Endothelial cell of umbilical vein (primary cell): ENCODE data around the gene C1orf105. TPM values are rescaled to one million over a fixed set of nuclear protein-coding genes. Genes with fewer than 3 reads are reported as not detected.

Experiments
- BruUV-seq: library from RNA; stranded (reverse); fragments of 400-500 nt; replicated peaks from 2 replicates; lab custom pipeline; 2021; lab: Mats Ljungman, UMichigan
- CTCF ChIA-PET: fragments of 300-600, 350-600 bp; sonication (Branson Sonifier 250); formaldehyde crosslinking; loops from one replicate; lab custom pipeline; 2021; ENCODE audit warnings: antibody characterized with exemption, inconsistent platforms; lab: Charles Lee
- POLR2A ChIA-PET: fragments of 300-600, 350-600 bp; sonication (Branson Sonifier 250); formaldehyde crosslinking; loops from one replicate; lab custom pipeline; 2021; ENCODE audit warnings: antibody characterized with exemption, inconsistent platforms; lab: Charles Lee
- DNase-seq: peaks from one replicate; pipeline ENCODE4 v3.0.0-alpha.2; 2011; ENCODE audit warnings: low read depth, low spot score
- FAIRE-seq: peaks from 2 replicates; lab custom pipeline; 2011; peaks lifted over from hg19 to GRCh38; lab: Jason Lieb, UNC
- H2AFZ ChIP-seq: 2 replicates; pipeline ENCODE4 v1.6.0; 2012; ENCODE audit warnings: low read depth, low read length, control low read depth, inconsistent platforms
- H3K27ac ChIP-seq: 2 replicates; pipeline ENCODE4 v1.5.1; 2011; ENCODE audit warnings: low read depth, mild to moderate bottlenecking, control low read depth, low read length, moderate library complexity; ENCODE audit not compliant: insufficient read depth
- H3K27me3 ChIP-seq, 2 experiments: 2 replicates each; pipeline versions ENCODE4 v1.6.0 to v1.6.1; 2011; ENCODE audit warnings: low read length in 2 of 2, mixed read lengths in 1 of 2; ENCODE audit not compliant: control insufficient read depth in 2 of 2, insufficient read depth in 2 of 2
- H3K36me3 ChIP-seq, 2 experiments: 2 replicates in 1 of 2; 3 replicates in 1 of 2; pipeline ENCODE4 v1.5.1; 2011; ENCODE audit warnings: low read length in 2 of 2, mild to moderate bottlenecking in 1 of 2, moderate library complexity in 1 of 2; ENCODE audit not compliant: control insufficient read depth in 2 of 2, insufficient read depth in 2 of 2; ENCODE audit errors: extremely low read depth in 1 of 2
- H3K4me1 ChIP-seq: 3 replicates; pipeline ENCODE4 v1.5.1; 2011; ENCODE audit warnings: mild to moderate bottlenecking, low read length; ENCODE audit not compliant: control insufficient read depth, insufficient read depth; ENCODE audit errors: extremely low read depth
- H3K4me2 ChIP-seq: 2 replicates; pipeline ENCODE4 v1.6.1; 2011; ENCODE audit warnings: low read length, control low read depth, mixed read lengths; ENCODE audit not compliant: insufficient read depth
- H3K4me3 ChIP-seq, 3 experiments: fragments of 200-600 bp in 1 of 3; sonication (generic), shearing (Covaris generic) in 1 of 3; replicated peaks in 1 of 3; 2 replicates each; pipeline ENCODE4 v1.5.1; 2011 to 2016; ENCODE audit warnings: control low read depth in 3 of 3, low read length in 3 of 3, mild to moderate bottlenecking in 2 of 3, inconsistent platforms in 1 of 3, low read depth in 1 of 3, moderate library complexity in 1 of 3; ENCODE audit not compliant: insufficient read depth in 1 of 3
- H3K79me2 ChIP-seq: 2 replicates; pipeline ENCODE4 v1.6.0; 2012; ENCODE audit warnings: low read length, inconsistent platforms; ENCODE audit not compliant: control insufficient read depth, insufficient read depth
- H3K9ac ChIP-seq: replicated peaks from 2 replicates; pipeline ENCODE3; 2011; ENCODE audit warnings: low read length, control low read depth; ENCODE audit not compliant: insufficient read depth; ENCODE audit errors: extremely low read depth
- H3K9me1 ChIP-seq: replicated peaks from 3 replicates; pipeline ENCODE4 v1.6.0; 2011; ENCODE audit warnings: mild to moderate bottlenecking, low read length; ENCODE audit not compliant: control insufficient read depth, insufficient read depth; ENCODE audit errors: extremely low read depth
- H3K9me3 ChIP-seq: replicated peaks from 2 replicates; pipeline ENCODE4 v1.5.1; 2012; ENCODE audit warnings: low read length, inconsistent platforms; ENCODE audit not compliant: control insufficient read depth, insufficient read depth
- H4K20me1 ChIP-seq: replicated peaks from 2 replicates; pipeline ENCODE3; 2011; ENCODE audit warnings: mild to moderate bottlenecking, low read length; ENCODE audit not compliant: control insufficient read depth, insufficient read depth; ENCODE audit errors: extremely low read depth
- EZH2 ChIP-seq: IDR thresholded peaks from 2 replicates; pipeline ENCODE4 v1.6.1; 2012; ENCODE audit warnings: borderline replicate concordance, low read depth, mild to moderate bottlenecking, moderate library complexity, low read length, inconsistent platforms; ENCODE audit not compliant: severe bottlenecking
- FOS ChIP-seq: IDR thresholded peaks from 2 replicates; pipeline ENCODE4 v1.6.1; 2011; ENCODE audit warnings: mild to moderate bottlenecking, low read length, moderate library complexity, borderline replicate concordance; ENCODE audit not compliant: insufficient read depth
- GATA2 ChIP-seq: IDR thresholded peaks from 2 replicates; pipeline ENCODE4 v1.7.0; 2011; ENCODE audit warnings: low read depth, mild to moderate bottlenecking, moderate library complexity, mixed read lengths, low read length; ENCODE audit not compliant: insufficient read length, insufficient read depth
- JUN ChIP-seq: IDR thresholded peaks from 2 replicates; pipeline ENCODE4 v1.6.1; 2011; ENCODE audit warnings: borderline replicate concordance, low read depth; ENCODE audit not compliant: insufficient read length, insufficient read depth
- MYC ChIP-seq: IDR thresholded peaks from one replicate; pipeline ENCODE4 v1.6.1; 2011; ENCODE audit warnings: mild to moderate bottlenecking, low read depth, low read length
- POLR2A ChIP-seq: IDR thresholded peaks from 2 replicates; pipeline ENCODE4 v1.6.1; 2012; ENCODE audit warnings: low read depth, mild to moderate bottlenecking, control low read depth, low read length
- POLR2AphosphoS5 ChIP-seq: IDR thresholded peaks from 2 replicates; pipeline ENCODE4 v1.6.1; 2012; ENCODE audit warnings: low read depth, mild to moderate bottlenecking, control low read depth, low read length, moderate library complexity; ENCODE audit not compliant: insufficient read depth
- dilution Hi-C: fragments of 300-500 bp; cut with MboI; formaldehyde crosslinking; loops from one replicate; pipeline ENCODE4 v1.15.0; 2019; ENCODE audit warnings: low sequenced_read_pairs; ENCODE audit not compliant: extremely low pct_ligation_motif_present
- intact Hi-C: fragments of 100-400 bp; cut with micrococcal nuclease; formaldehyde crosslinking; loops from one replicate; pipeline ENCODE4 v1.10.0; 2022
- polyA plus RNA-seq, 4 experiments: library from polyadenylated mRNA; depleted of rRNA in 3 of 4; stranded (reverse) in 3 of 4; unstranded in 1 of 4; fragments of >200 nt; gene quantifications; 2 replicates each; pipeline versions ENCODE4 v1.2.1 to v1.2.3, GENCODE V29; 2011 to 2012; ENCODE audit warnings: missing spikeins in 1 of 4
- total RNA-seq: library from RNA; stranded (reverse); gene quantifications from 2 replicates; pipeline ENCODE4 v1.2.3, GENCODE V29; 2021
- TF ChIP-seq, protein P1 (sequence below): IDR thresholded peaks from 2 replicates; pipeline ENCODE4 v1.6.1; 2011; ENCODE audit not compliant: insufficient read depth, insufficient read length
- TF ChIP-seq, protein P2 (sequence below), 2 donors: IDR thresholded peaks; 1 replicate in 1 of 2; 2 replicates in 1 of 2; pipeline ENCODE4 v1.5.1; 2011; ENCODE audit warnings: low read length in 2 of 2, mild to moderate bottlenecking in 2 of 2, moderate library complexity in 2 of 2, control low read depth in 1 of 2, inconsistent platforms in 1 of 2, low read depth in 1 of 2; ENCODE audit not compliant: insufficient read depth in 1 of 2; ENCODE audit errors: extremely low read depth in 1 of 2

C1orf105 gene
- total and polyA plus RNA-seq, 2 donors (not counting 3 experiments of a cell fraction or from before 2014, with no cell fraction given) = not detected

DNA sequence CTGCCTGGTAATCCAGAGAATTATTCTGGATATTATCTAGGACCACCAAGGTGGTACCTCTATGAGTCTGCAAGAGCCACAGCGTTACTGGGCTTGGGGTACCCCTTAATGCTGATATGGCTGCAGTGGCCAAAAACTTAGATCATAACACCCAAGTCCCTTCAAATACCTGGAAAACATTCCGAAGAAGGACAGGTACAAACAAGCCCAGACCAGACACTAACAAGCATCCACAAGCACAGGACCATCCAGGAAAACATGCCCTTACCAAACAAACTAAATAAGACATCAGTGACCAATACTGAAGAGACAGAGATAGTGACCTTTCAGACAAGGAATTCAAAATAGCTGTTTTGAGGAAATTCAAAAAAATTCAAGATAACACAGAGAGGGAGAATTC is 2.9 kb downstream of the C1orf105 start:
- Histone ChIP-seq H3K4me3 (no peak overlapping the region), H4K20me1 (no peaks in the 10 kb centered on the region), H3K9me1 (no peaks in the 10 kb centered on the region), H3K36me3 (no peaks in the 10 kb centered on the region), H3K4me2 (no peak overlapping the region), H3K9me3 (no peaks in the 10 kb centered on the region), H3K27ac (no peak overlapping the region), H3K9ac (no peak overlapping the region), H3K4me1 (no peaks in the 10 kb centered on the region), H3K27me3 (no peaks in the 10 kb centered on the region), H2AFZ (no peak overlapping the region), H3K79me2 (no peaks in the 10 kb centered on the region)
- BruUV-seq = no TSS peak
- dilution Hi-C loops (loop anchor here (25.0 kb wide), 1 partner anchor 411 kb away; no protein-coding TSS in a partner anchor), intact Hi-C loops (no loop called here)
- TF ChIP-seq POLR2A (no peak), EZH2 (no peak), POLR2AphosphoS5 (no peak), FOS (no peak), GATA2 (no peak), JUN (no peak), MYC (no peak)
- TF ChIP-seq, protein P1, sequence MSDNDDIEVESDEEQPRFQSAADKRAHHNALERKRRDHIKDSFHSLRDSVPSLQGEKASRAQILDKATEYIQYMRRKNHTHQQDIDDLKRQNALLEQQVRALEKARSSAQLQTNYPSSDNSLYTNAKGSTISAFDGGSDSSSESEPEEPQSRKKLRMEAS = no peak
- TF ChIP-seq, protein P2, sequence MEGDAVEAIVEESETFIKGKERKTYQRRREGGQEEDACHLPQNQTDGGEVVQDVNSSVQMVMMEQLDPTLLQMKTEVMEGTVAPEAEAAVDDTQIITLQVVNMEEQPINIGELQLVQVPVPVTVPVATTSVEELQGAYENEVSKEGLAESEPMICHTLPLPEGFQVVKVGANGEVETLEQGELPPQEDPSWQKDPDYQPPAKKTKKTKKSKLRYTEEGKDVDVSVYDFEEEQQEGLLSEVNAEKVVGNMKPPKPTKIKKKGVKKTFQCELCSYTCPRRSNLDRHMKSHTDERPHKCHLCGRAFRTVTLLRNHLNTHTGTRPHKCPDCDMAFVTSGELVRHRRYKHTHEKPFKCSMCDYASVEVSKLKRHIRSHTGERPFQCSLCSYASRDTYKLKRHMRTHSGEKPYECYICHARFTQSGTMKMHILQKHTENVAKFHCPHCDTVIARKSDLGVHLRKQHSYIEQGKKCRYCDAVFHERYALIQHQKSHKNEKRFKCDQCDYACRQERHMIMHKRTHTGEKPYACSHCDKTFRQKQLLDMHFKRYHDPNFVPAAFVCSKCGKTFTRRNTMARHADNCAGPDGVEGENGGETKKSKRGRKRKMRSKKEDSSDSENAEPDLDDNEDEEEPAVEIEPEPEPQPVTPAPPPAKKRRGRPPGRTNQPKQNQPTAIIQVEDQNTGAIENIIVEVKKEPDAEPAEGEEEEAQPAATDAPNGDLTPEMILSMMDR (IDR thresholded peaks at IDR 0.05; ENCODE audit: extremely low read depth in 1 of 2, insufficient read depth in 1 of 2, low read depth in 1 of 2, low read length in 2 of 2) = no peak
- no peak for DNase-seq
- FAIRE-seq = no peak
- ChIA-PET POLR2A (no interaction called here), CTCF (interaction anchor here (1.6 kb wide), 1 partner anchor 421 kb away, joined by 8 read pairs; no protein-coding TSS in a partner anchor)
